Right lobe of liver (tissue), 4 donors: Measurements from ENCODE around the gene SLC25A48.

Experiments used
- POLR2A ChIP-seq: fragments of 450-650 bp; IDR thresholded peaks from one replicate; pipeline ENCODE4 v1.6.1; 2017; ENCODE audit warnings: antibody characterized with exemption, mild to moderate bottlenecking
- TF ChIP-seq, protein P1 (sequence below), 4 donors: fragments of 200-600 bp in 3 of 4; fragments of 450-650 bp in 1 of 4; IDR thresholded peaks; one replicate each; pipeline versions ENCODE4 v1.5.1 to v1.8.0; 2016 to 2022; ENCODE audit warnings: antibody characterized with exemption in 4 of 4, mild to moderate bottlenecking in 2 of 4
- donor health status: DM: no; HTN: no; CAD: no.
- donor health status: DM: no; HTN: no; CAD: no.
- donor health status: DM: no; HTN: yes; CAD: no.

DNA sequence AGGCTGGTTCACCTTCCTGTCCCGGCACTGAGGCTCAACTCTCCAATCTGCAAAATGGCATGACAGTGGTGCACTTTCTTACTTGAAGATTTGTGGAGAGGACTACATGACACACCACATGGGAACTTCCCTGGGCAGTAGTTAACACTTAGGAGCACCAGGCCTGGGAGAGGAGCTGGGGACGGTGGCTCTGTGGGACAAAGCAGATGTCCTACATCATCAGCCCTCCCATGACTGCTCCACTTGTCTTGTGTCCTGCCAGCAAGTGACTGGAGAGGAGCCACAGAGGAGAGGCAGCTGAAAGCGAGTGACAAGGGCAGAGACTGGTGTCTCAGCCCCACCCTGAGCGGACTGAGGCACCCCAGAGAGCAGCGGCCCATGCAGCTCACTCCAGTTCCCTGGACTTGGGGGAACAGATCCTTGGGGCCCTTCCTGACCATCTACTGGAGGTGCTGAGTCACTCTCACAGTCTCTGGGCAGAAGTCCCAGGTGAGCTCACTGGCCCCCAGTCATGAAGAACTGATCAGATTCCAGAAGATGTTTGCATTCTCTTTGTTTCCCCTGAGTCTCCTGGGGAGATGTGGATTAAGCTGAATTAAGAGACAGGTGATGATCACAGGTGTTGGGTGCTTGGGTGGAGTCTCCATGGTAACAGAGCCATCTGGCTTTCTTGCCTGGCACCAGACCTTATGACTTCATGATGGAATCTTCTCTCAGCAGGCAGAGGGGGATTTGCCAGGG is 13.2 kb upstream of the SLC25A48 start:
- TF ChIP-seq POLR2A, result no peak
- TF ChIP-seq, protein P1, sequence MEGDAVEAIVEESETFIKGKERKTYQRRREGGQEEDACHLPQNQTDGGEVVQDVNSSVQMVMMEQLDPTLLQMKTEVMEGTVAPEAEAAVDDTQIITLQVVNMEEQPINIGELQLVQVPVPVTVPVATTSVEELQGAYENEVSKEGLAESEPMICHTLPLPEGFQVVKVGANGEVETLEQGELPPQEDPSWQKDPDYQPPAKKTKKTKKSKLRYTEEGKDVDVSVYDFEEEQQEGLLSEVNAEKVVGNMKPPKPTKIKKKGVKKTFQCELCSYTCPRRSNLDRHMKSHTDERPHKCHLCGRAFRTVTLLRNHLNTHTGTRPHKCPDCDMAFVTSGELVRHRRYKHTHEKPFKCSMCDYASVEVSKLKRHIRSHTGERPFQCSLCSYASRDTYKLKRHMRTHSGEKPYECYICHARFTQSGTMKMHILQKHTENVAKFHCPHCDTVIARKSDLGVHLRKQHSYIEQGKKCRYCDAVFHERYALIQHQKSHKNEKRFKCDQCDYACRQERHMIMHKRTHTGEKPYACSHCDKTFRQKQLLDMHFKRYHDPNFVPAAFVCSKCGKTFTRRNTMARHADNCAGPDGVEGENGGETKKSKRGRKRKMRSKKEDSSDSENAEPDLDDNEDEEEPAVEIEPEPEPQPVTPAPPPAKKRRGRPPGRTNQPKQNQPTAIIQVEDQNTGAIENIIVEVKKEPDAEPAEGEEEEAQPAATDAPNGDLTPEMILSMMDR (IDR thresholded peaks at IDR 0.05), result no peak
